ENCODE measurements around the gene WAPL. TPM values are rescaled to one million over a fixed set of nuclear protein-coding genes. Genes with fewer than 3 reads are reported as not detected.

Gene WAPL
- total RNA-seq, 3 donors from 2014 or later, result 39.8 to 65.0 (median 49.5) TPM

DNA sequence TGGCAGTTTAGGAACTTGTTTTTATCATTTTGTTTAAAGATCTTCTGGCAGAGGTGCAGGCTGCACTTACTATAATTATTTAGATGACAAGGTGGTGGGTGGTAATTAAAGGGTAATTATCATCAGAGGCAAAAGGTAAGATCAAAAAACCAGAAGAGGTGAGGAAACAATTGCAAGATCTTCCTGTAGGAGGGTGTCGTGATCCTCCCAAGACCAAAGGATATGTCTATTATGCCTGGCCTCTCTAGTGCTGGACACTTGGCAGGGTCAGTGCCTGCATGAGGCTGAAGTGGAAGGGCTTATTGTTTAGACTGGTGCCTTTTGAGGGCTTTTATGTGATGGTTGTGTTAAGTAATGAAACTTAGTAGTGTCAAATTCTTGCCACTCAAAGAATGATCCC lies 1.8 kb upstream of the WAPL start:
- intact Hi-C loops (cut with DNase I; ENCODE audit: low total_unique reads), result no loop called here
- Histone ChIP-seq H3K36me3 (no peaks in the 10 kb centered on the region), H3K27ac (no peak overlapping the region), H3K9me3 (no peaks in the 10 kb centered on the region), H3K4me1 (peaks cover 0 to 21% of the 10 kb centered on the region in 2 donors), H3K27me3 (no peaks in the 10 kb centered on the region), H3K4me3 (no peak overlapping the region)
- no peak for TF ChIP-seq POLR2A (IDR thresholded peaks at IDR 0.05)
- TF ChIP-seq, protein P1, sequence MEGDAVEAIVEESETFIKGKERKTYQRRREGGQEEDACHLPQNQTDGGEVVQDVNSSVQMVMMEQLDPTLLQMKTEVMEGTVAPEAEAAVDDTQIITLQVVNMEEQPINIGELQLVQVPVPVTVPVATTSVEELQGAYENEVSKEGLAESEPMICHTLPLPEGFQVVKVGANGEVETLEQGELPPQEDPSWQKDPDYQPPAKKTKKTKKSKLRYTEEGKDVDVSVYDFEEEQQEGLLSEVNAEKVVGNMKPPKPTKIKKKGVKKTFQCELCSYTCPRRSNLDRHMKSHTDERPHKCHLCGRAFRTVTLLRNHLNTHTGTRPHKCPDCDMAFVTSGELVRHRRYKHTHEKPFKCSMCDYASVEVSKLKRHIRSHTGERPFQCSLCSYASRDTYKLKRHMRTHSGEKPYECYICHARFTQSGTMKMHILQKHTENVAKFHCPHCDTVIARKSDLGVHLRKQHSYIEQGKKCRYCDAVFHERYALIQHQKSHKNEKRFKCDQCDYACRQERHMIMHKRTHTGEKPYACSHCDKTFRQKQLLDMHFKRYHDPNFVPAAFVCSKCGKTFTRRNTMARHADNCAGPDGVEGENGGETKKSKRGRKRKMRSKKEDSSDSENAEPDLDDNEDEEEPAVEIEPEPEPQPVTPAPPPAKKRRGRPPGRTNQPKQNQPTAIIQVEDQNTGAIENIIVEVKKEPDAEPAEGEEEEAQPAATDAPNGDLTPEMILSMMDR (IDR thresholded peaks at IDR 0.05), result peak in 2 of 3 donors; percentile 33 to 40
- no peak for DNase-seq (ENCODE audit: low spot score in 2 of 2)

DNA sequence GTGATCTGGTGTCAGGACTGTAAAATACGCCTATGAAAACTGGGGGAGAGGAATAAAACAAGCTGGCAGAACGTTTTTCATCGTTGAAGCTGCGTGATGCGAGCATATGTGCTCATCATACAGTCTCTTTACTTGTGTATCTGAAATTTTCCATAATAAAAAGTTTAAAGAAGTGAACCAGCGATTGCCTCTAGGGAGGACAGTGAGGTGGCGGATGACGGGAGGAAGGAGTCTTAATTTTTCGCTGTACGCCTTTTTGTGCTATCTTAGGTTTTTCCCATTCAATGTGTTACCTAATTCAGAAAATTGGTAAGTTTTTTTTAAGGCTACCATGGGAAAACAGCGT lies 891 bp upstream of the WAPL start:
- H3K4me1 ChIP-seq, result peaks cover 0 to 21% of the 10 kb centered on the region in 2 donors
- no peak overlapping the region for H3K27ac ChIP-seq
- H3K9me3 ChIP-seq, result no peaks in the 10 kb centered on the region
- intact Hi-C loops (cut with DNase I; ENCODE audit: low total_unique reads), result no loop called here
- DNase-seq (ENCODE audit: low spot score in 2 of 2), result no peak
- no peaks in the 10 kb centered on the region for H3K27me3 ChIP-seq
- no peaks in the 10 kb centered on the region for H3K36me3 ChIP-seq
- TF ChIP-seq, protein P1 (IDR thresholded peaks at IDR 0.05), result no peak
- no peak for TF ChIP-seq POLR2A (IDR thresholded peaks at IDR 0.05)
- no peak for TF ChIP-seq POLR2AphosphoS5 (IDR thresholded peaks at IDR 0.05)
- peak overlapping the region; percentile 96 to 98 (median 97) for H3K4me3 ChIP-seq

DNA sequence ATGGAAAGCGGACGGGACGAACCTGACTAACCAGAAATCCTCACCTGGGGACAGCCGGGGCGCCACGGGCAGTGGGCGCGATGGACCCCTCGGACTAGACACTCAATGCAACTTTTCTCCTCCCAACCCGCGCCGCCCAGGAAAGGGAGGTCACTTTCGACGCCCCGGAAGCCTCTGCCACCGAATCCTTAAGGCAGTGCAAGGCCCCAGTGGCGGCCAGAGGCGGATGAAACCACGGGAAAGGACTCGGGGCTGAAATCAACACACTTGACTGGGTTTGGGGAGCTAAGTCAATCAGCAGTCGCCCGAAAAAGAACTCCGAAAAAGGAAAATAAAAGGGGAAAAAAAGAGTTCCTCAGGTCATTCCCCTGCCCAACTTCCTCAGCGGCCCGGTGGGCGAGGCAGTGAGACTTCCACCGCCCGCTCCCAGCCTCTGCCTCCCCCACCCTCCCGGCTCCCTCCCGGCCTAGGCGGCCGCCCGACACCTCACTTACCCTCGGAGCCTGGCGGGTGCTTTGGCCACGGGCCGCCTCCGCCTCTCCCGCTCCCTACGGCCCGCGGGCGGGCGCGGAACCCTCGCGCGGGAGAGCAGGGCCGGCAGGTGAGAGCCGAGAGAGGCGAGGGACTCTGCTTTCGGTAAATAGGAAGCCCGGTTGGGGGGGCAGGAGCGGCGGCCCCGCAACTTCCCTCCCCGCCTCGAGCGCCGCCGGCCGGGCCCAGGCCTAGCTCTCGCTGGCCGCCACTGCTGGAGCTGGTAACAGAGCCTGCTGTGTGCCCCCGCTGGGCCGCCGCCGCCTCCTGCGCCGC lies 518 bp downstream of the WAPL start:
- H3K4me3 ChIP-seq, result peak overlapping the region; percentile 96 to 98 (median 97)
- intact Hi-C loops (cut with DNase I; ENCODE audit: low total_unique reads), result no loop called here
- no peaks in the 10 kb centered on the region for H3K9me3 ChIP-seq
- no peaks in the 10 kb centered on the region for H3K36me3 ChIP-seq
- peak overlapping the region; percentile 99 for H3K27ac ChIP-seq
- H3K4me1 ChIP-seq, result peaks cover 0 to 21% of the 10 kb centered on the region in 2 donors
- TF ChIP-seq POLR2A (IDR thresholded peaks at IDR 0.05) (no peak), POLR2AphosphoS5 (IDR thresholded peaks at IDR 0.05) (peak in 1 of 3 donors; percentile 60)
- TF ChIP-seq, protein P1 (IDR thresholded peaks at IDR 0.05), result no peak
- peak; percentile 53 to 66 for DNase-seq (ENCODE audit: low spot score in 2 of 2)
- H3K27me3 ChIP-seq, result no peaks in the 10 kb centered on the region

DNA sequence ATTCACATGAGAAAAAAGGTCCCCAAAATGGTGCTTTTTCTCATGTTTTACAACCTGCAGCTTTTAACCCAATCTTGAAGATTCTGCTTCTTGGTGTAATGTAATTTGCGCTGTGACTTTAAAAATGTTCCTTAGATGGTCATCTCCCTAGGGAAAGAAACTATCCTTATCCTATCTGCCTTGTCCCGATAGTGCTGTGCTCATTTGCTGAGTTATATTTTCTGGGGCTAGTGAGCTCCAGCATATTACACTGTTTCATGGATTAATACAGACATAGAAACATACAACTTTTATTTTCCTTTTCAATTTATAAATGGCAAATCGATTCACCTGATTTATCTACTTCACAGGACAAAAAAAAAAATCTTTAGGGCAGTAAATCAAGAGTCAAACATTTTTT lies 2.8 kb downstream of the WAPL start:
- intact Hi-C loops (cut with DNase I; ENCODE audit: low total_unique reads), result no loop called here
- Histone ChIP-seq H3K27ac (no peak overlapping the region), H3K9me3 (no peaks in the 10 kb centered on the region), H3K4me3 (no peak overlapping the region), H3K27me3 (no peaks in the 10 kb centered on the region), H3K36me3 (no peaks in the 10 kb centered on the region), H3K4me1 (peaks cover 0 to 21% of the 10 kb centered on the region in 2 donors)
- DNase-seq (ENCODE audit: low spot score in 2 of 2), result no peak
- TF ChIP-seq, protein P1 (IDR thresholded peaks at IDR 0.05), result no peak
- TF ChIP-seq POLR2AphosphoS5 (IDR thresholded peaks at IDR 0.05), result no peak
- TF ChIP-seq POLR2A (IDR thresholded peaks at IDR 0.05), result no peak

DNA sequence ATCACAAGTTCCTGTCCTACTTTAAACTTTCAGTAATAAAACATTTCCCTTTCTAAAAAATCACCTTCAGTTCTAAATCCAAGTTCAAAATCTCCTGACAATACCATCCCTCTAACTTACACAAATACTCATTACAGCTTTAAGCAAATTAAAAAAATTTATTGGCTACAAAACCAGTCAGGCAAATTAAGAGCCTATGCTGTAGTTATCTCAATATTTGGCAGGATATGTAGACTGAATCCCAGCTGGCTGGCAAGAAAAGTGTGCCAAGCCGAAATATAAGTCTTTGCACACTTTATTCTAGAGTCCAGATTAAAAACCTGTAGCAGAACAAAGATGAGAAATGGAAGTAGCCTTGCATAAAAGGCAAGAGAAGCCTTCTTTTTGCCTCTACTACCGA lies 9.5 kb downstream of the WAPL start:
- H3K27ac ChIP-seq, result no peak overlapping the region
- TF ChIP-seq, protein P1 (IDR thresholded peaks at IDR 0.05), result no peak
- TF ChIP-seq POLR2AphosphoS5 (IDR thresholded peaks at IDR 0.05) (no peak), POLR2A (IDR thresholded peaks at IDR 0.05) (no peak)
- H3K9me3 ChIP-seq, result no peaks in the 10 kb centered on the region
- intact Hi-C loops (cut with DNase I; ENCODE audit: low total_unique reads), result no loop called here
- H3K36me3 ChIP-seq, result no peaks in the 10 kb centered on the region
- DNase-seq (ENCODE audit: low spot score in 2 of 2), result no peak
- H3K4me1 ChIP-seq, result no peaks in the 10 kb centered on the region
- H3K27me3 ChIP-seq, result no peaks in the 10 kb centered on the region
- no peak overlapping the region for H3K4me3 ChIP-seq

All from breast epithelium (tissue), 4 donors.